H1 (cell line): Measurements from ENCODE around the gene ADGRV1. TPM values are rescaled to one million over a fixed set of nuclear protein-coding genes. Genes with fewer than 3 reads are reported as not detected.

Source experiments
- CTCF ChIA-PET: fragments of 300-600 bp; sonication (Branson Sonifier 250); formaldehyde crosslinking; loops from one replicate; lab custom pipeline; 2021; ENCODE audit not compliant: partially characterized antibody; lab: Charles Lee
- POLR2A ChIA-PET: fragments of 300-600 bp; sonication (Branson Sonifier 250); formaldehyde crosslinking; loops from one replicate; lab custom pipeline; 2021; ENCODE audit warnings: inconsistent platforms; ENCODE audit not compliant: partially characterized antibody; lab: Charles Lee
- DNase-seq, 2 experiments: peaks; one replicate each; pipeline versions ENCODE4 v3.0.0 to v3.0.0-alpha.2; 2010 to 2022; ENCODE audit warnings: low spot score in 2 of 2, low read depth in 1 of 2, mixed read lengths in 1 of 2
- FAIRE-seq: peaks from 2 replicates; lab custom pipeline; 2011; peaks lifted over from hg19 to GRCh38; lab: Jason Lieb, UNC
- H2AFZ ChIP-seq: 2 replicates; pipeline ENCODE4 v1.8.1; 2012; ENCODE audit warnings: low read length, inconsistent platforms
- H2AK5ac ChIP-seq: 2 replicates; pipeline ENCODE4 v1.6.1; 2013; ENCODE audit warnings: low read depth, low read length
- H2BK120ac ChIP-seq: replicated peaks from 2 replicates; pipeline ENCODE3; 2013; ENCODE audit warnings: low read depth, low read length, inconsistent platforms
- H2BK12ac ChIP-seq: 2 replicates; pipeline ENCODE4 v1.6.1; 2013; ENCODE audit warnings: low read depth, low read length
- H2BK15ac ChIP-seq: 2 replicates; pipeline ENCODE4 v1.6.1; 2013; ENCODE audit warnings: low read length
- H2BK20ac ChIP-seq: 2 replicates; pipeline ENCODE4 v1.6.1; 2013; ENCODE audit warnings: low read length
- H2BK5ac ChIP-seq: 2 replicates; pipeline ENCODE4 v1.6.1; 2013; ENCODE audit warnings: low read depth, low read length
- H3K14ac ChIP-seq: 2 replicates; pipeline ENCODE4 v1.6.1; 2013; ENCODE audit warnings: inconsistent platforms; ENCODE audit not compliant: insufficient read length
- H3K18ac ChIP-seq: 2 replicates; pipeline ENCODE4 v1.6.1; 2013; ENCODE audit warnings: low read length; ENCODE audit errors: extremely low read depth
- H3K23ac ChIP-seq: 2 replicates; pipeline ENCODE4 v1.6.1; 2013; ENCODE audit warnings: inconsistent platforms; ENCODE audit not compliant: insufficient read length
- H3K23me2 ChIP-seq: 2 replicates; pipeline ENCODE4 v1.6.1; 2013; ENCODE audit warnings: low read depth, low read length
- H3K27ac ChIP-seq: 2 replicates; pipeline ENCODE4 v1.6.1; 2011; ENCODE audit warnings: low read depth, low read length, inconsistent platforms
- H3K27me3 ChIP-seq, 4 experiments: replicated peaks in 1 of 4; 1 replicate in 1 of 4; 2 replicates in 3 of 4; pipeline versions ENCODE4 v1.6.1 to v1.8.1; 2011 to 2013; ENCODE audit warnings: low read length in 3 of 4, mild to moderate bottlenecking in 3 of 4, inconsistent platforms in 2 of 4, mixed read lengths in 2 of 4, moderate library complexity in 1 of 4; ENCODE audit not compliant: control insufficient read depth in 3 of 4, insufficient read depth in 3 of 4; ENCODE audit errors: extremely low read depth in 1 of 4
- H3K36me3 ChIP-seq, 4 experiments: 2 replicates each; pipeline versions ENCODE4 v1.6.1 to v1.8.1; 2011 to 2013; ENCODE audit warnings: mild to moderate bottlenecking in 4 of 4, low read length in 3 of 4, moderate library complexity in 2 of 4, control low read depth in 1 of 4, inconsistent platforms in 1 of 4; ENCODE audit not compliant: insufficient read depth in 4 of 4, control insufficient read depth in 2 of 4
- H3K4ac ChIP-seq: replicated peaks from 2 replicates; pipeline ENCODE3; 2013; ENCODE audit warnings: low read length, low read depth, mixed read lengths, inconsistent platforms; ENCODE audit not compliant: insufficient read length
- H3K4me1 ChIP-seq, 4 experiments: replicated peaks in 1 of 4; 1 replicate in 1 of 4; 2 replicates in 3 of 4; pipeline versions ENCODE4 v1.6.1 to v1.8.1; 2011 to 2013; ENCODE audit warnings: low read length in 3 of 4, inconsistent platforms in 2 of 4, mixed read lengths in 1 of 4; ENCODE audit not compliant: insufficient read depth in 4 of 4, control insufficient read depth in 3 of 4
- H3K4me2 ChIP-seq, 2 experiments: 2 replicates each; pipeline versions ENCODE4 v1.6.1 to v1.8.1; 2011 to 2013; ENCODE audit warnings: low read depth in 2 of 2, low read length in 2 of 2, control low read depth in 1 of 2, inconsistent platforms in 1 of 2, mild to moderate bottlenecking in 1 of 2; ENCODE audit not compliant: insufficient read depth in 1 of 2
- H3K4me3 ChIP-seq, 4 experiments: fragments of 200-600, 300-600 bp in 1 of 4; sonication (generic), shearing (Covaris generic), sonication (Bioruptor Twin) in 1 of 4; 2 replicates each; pipeline versions ENCODE4 v1.5.1 to v1.8.1; 2011 to 2016; ENCODE audit warnings: low read length in 4 of 4, low read depth in 3 of 4, control low read depth in 2 of 4, inconsistent platforms in 2 of 4, mild to moderate bottlenecking in 2 of 4, mixed read lengths in 1 of 4, moderate library complexity in 1 of 4; ENCODE audit not compliant: insufficient read depth in 2 of 4; ENCODE audit errors: extremely low read depth in 1 of 4
- H3K56ac ChIP-seq: replicated peaks from 2 replicates; pipeline ENCODE3; 2013; ENCODE audit warnings: low read depth, mild to moderate bottlenecking, mixed read lengths, low read length, inconsistent platforms; ENCODE audit not compliant: insufficient read length
- H3K79me1 ChIP-seq: 2 replicates; pipeline ENCODE4 v1.6.1; 2013; ENCODE audit warnings: low read depth, low read length, control low read depth
- H3K79me2 ChIP-seq, 2 experiments: 2 replicates each; pipeline versions ENCODE4 v1.6.1 to v1.8.1; 2012 to 2013; ENCODE audit warnings: low read length in 2 of 2, mild to moderate bottlenecking in 2 of 2, inconsistent platforms in 1 of 2; ENCODE audit not compliant: insufficient read depth in 2 of 2, control insufficient read depth in 1 of 2
- H3K9ac ChIP-seq, 4 experiments: replicated peaks in 1 of 4; 1 replicate in 1 of 4; 2 replicates in 3 of 4; pipeline versions ENCODE4 v1.6.1 to v1.8.1; 2011 to 2013; ENCODE audit warnings: low read depth in 3 of 4, low read length in 3 of 4, control low read depth in 2 of 4, mild to moderate bottlenecking in 2 of 4, moderate library complexity in 2 of 4, inconsistent platforms in 1 of 4; ENCODE audit errors: extremely low read depth in 1 of 4
- H3K9me3 ChIP-seq, 2 experiments: 2 replicates each; pipeline versions ENCODE4 v1.6.1 to v1.8.1; 2012 to 2013; ENCODE audit warnings: mild to moderate bottlenecking in 2 of 2, moderate library complexity in 2 of 2, control low read depth in 1 of 2, inconsistent platforms in 1 of 2, low read depth in 1 of 2, low read length in 1 of 2, mixed read lengths in 1 of 2; ENCODE audit not compliant: insufficient read depth in 2 of 2
- H4K20me1 ChIP-seq, 2 experiments: replicated peaks in 1 of 2; 2 replicates each; pipeline versions ENCODE3 to v1.8.1; 2011 to 2013; ENCODE audit warnings: inconsistent platforms in 2 of 2, low read length in 2 of 2, mild to moderate bottlenecking in 1 of 2; ENCODE audit not compliant: insufficient read depth in 2 of 2, control insufficient read depth in 1 of 2
- H4K5ac ChIP-seq: 2 replicates; pipeline ENCODE4 v1.6.1; 2013; ENCODE audit warnings: low read length, low read depth, mixed read lengths, inconsistent platforms; ENCODE audit not compliant: insufficient read length
- H4K8ac ChIP-seq: 2 replicates; pipeline ENCODE4 v1.8.0; 2013; ENCODE audit warnings: mild to moderate bottlenecking, moderate library complexity, low read length, inconsistent platforms; ENCODE audit not compliant: insufficient read depth; ENCODE audit errors: extremely low read depth
- H4K91ac ChIP-seq: replicated peaks from 2 replicates; pipeline ENCODE3; 2013; ENCODE audit warnings: low read length, mixed read lengths, inconsistent platforms; ENCODE audit not compliant: insufficient read length
- CBX5 ChIP-seq: fragments of 300-800, 300-1000 bp; sonication (generic); IDR thresholded peaks from 2 replicates; pipeline ENCODE4 v1.7.1; 2016; ENCODE audit warnings: antibody characterized with exemption, low read length, low read depth
- EGR1 ChIP-seq: IDR thresholded peaks from 2 replicates; pipeline ENCODE4 v1.6.1; 2011; ENCODE audit warnings: low read depth, low read length, borderline replicate concordance
- KDM4A ChIP-seq: IDR thresholded peaks from one replicate; pipeline ENCODE4 v1.7.1; 2012; ENCODE audit warnings: low read depth, mild to moderate bottlenecking, moderate library complexity, low read length, inconsistent platforms; ENCODE audit not compliant: severe bottlenecking
- SAP30 ChIP-seq: fragments of 300-600 bp; sonication (generic); IDR thresholded peaks from 2 replicates; pipeline ENCODE4 v1.7.1; 2012; ENCODE audit warnings: low read length, moderate library complexity, mild to moderate bottlenecking, inconsistent platforms; ENCODE audit not compliant: insufficient read depth, insufficient replicate concordance
- SP2 ChIP-seq: IDR thresholded peaks from 2 replicates; pipeline ENCODE4 v1.6.1; 2012; ENCODE audit warnings: mild to moderate bottlenecking, low read length, inconsistent platforms
- SUZ12 ChIP-seq: fragments of 200-600 bp; sonication (generic); IDR thresholded peaks from 2 replicates; pipeline ENCODE4 v1.6.1; 2012; ENCODE audit warnings: mild to moderate bottlenecking, inconsistent platforms, low read length, moderate library complexity, mixed read lengths
- TAF7 ChIP-seq: optimal IDR thresholded peaks from 2 replicates; pipeline ENCODE3; 2011; ENCODE audit warnings: low read depth, mild to moderate bottlenecking, inconsistent platforms, low read length, moderate library complexity, borderline replicate concordance
- WGBS, 2 experiments: shearing (Covaris generic) in 1 of 2; methylation state at CpG; one replicate each; pipeline versions ENCODE4 v1.1.6 to v1.1.7; 2013 to 2015; ENCODE audit warnings: low lambda C conversion rate in 2 of 2, mixed read lengths in 2 of 2, inconsistent platforms in 1 of 2, low coverage in 1 of 2, missing lambda C conversion rate in 1 of 2; ENCODE audit not compliant: insufficient replicate concordance in 2 of 2, insufficient coverage in 1 of 2, insufficient read length in 1 of 2; ENCODE audit errors: extremely low coverage in 1 of 2, missing lambda C conversion rate in 1 of 2; 5-methylcytosine and 5-hydroxymethylcytosine counted together
- polyA plus RNA-seq, 7 experiments: library from polyadenylated mRNA; depleted of rRNA in 3 of 7; stranded (reverse) in 5 of 7; unstranded in 2 of 7; fragments of >200 nt in 5 of 7; fragments of 200-250 nt in 2 of 7; gene quantifications; 1 replicate in 5 of 7; 2 replicates in 1 of 7; 4 replicates in 1 of 7; pipeline versions ENCODE4 v1.2.1 to v1.2.3, GENCODE V29; 2011 to 2013; ENCODE audit warnings: missing spikeins in 2 of 7, mixed read lengths in 2 of 7
- total RNA-seq: library from RNA; stranded (reverse); fragmentation: NEBNext Ultra II Directional; extraction: Animal tissue kit (Norgen Biotek cat#: 25700); gene quantifications from 2 replicates; pipeline ENCODE4 v1.2.1, GENCODE V29; 2021
- TF ChIP-seq, protein P1 (sequence below): IDR thresholded peaks from 2 replicates; pipeline ENCODE4 v1.6.1; 2012; ENCODE audit warnings: inconsistent platforms

Gene ADGRV1
- total and polyA plus RNA-seq, 2 of the 8 experiments (the other 6 are each of a cell fraction or from before 2014, with no cell fraction given) = 53.1 to 62.2 TPM

DNA sequence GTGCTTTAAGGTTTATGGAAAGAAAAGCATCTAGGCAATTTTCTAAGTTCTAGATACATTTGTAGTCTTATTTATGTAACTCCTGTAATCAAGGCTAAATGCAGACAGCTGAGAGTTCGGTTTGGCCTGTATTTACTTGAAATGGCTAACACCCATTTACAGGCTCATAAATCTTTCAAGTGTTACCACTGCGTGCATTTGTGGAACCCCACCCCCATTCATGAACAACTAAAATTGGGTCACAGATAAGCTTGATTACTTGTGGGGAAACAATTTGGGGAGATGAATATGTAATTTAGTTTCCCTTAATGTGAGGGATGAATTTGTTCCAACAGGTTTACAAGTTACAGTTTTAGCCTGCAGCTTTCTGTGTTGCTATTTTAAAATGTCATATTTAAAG lies 463.9 kb downstream of the ADGRV1 start:
- H2AFZ ChIP-seq = no peak overlapping the region
- POLR2A ChIA-PET = interaction anchor here (0.7 to 1.5 kb wide), 3 partner anchors 10 to 43 kb away, joined by 3 to 4 read pairs (median 3); no protein-coding TSS in a partner anchor
- FAIRE-seq = no peak

More for the DNA sequence above, 463.9 kb downstream of the ADGRV1 start:
- WGBS, 2 experiments = 87% methylated on average over 2 of the region's 2 CpGs; no CpG with 5 or more reads in 1 of the 2 experiments
- Histone ChIP-seq H3K4me2 (no peak overlapping the region), H3K36me3 (no peaks in the 10 kb centered on the region), H3K4me3 (no peak overlapping the region), H3K27me3 (no peaks in the 10 kb centered on the region), H4K5ac (no peak overlapping the region), H3K4me1 (peaks cover 0 to 3% (median 0%) of the 10 kb centered on the region in 4 experiments; a peak in 1 of 7 replicates), H2BK15ac (no peak overlapping the region), H3K56ac (no peak overlapping the region), H3K9ac (no peak overlapping the region), H3K79me2 (no peaks in the 10 kb centered on the region), H4K20me1 (no peaks in the 10 kb centered on the region), H2BK120ac (no peak overlapping the region), H3K23me2 (no peaks in the 10 kb centered on the region), H2BK5ac (no peak overlapping the region), H3K23ac (no peak overlapping the region), H2AK5ac (no peak overlapping the region), H3K9me3 (no peaks in the 10 kb centered on the region), H3K27ac (no peak overlapping the region), H2BK12ac (no peak overlapping the region), H3K14ac (no peak overlapping the region), H3K18ac (no peak overlapping the region), H4K91ac (no peak overlapping the region), H3K4ac (no peak overlapping the region), H4K8ac (no peak overlapping the region), H3K79me1 (no peaks in the 10 kb centered on the region), H2BK20ac (no peak overlapping the region)
- TF ChIP-seq CBX5 (no peak), SUZ12 (no peak), TAF7 (no peak), EGR1 (no peak), SP2 (no peak), KDM4A (no peak), SAP30 (no peak)
- TF ChIP-seq, protein P1, sequence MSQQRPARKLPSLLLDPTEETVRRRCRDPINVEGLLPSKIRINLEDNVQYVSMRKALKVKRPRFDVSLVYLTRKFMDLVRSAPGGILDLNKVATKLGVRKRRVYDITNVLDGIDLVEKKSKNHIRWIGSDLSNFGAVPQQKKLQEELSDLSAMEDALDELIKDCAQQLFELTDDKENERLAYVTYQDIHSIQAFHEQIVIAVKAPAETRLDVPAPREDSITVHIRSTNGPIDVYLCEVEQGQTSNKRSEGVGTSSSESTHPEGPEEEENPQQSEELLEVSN = no peak
- CTCF ChIA-PET = interaction anchor here (0.9 to 1.8 kb wide), 3 partner anchors 15 to 157 kb away, joined by 3 to 5 read pairs (median 4); no protein-coding TSS in a partner anchor
- no peak for DNase-seq
